LNCAP (cell line): Measurements from ENCODE around the gene CTDP1.

Source experiments
- CTCF ChIP-seq: fragments of 450-650 bp; IDR thresholded peaks from 2 replicates; pipeline ENCODE4 v1.5.1; 2017; ENCODE audit warnings: mild to moderate bottlenecking

CTDP1 gene

GRCh38 chr18:79735071-79735980 is 55.7 kb downstream of the CTDP1 start:
- TF ChIP-seq CTCF = no peak

DNA sequence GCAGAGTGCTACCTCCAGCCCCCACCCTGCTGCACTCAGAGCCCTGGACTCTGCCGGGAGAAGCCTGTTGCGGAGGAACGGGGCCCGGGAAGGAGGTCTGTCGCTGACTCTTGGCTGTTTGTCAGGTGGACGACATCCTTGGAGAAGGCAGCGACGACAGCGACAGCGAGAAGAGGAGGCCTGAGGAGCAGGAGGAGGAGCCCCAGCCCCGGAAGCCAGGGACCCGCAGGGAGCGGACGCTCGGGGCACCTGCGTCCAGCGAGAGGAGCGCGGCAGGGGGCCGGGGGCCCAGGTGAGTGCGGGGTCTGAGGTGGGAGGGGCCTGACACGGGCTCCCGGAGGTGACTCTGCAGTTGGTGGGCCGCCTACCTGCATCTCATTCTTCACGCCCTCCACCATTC is 56.6 kb downstream of the CTDP1 start:
- TF ChIP-seq CTCF = no peak

GRCh38 chr18:79736846-79737245 is 57.2 kb downstream of the CTDP1 start:
- no peak for TF ChIP-seq CTCF

- no peak for TF ChIP-seq CTCF
Measured at GRCh38 chr18:79737426-79737825, 57.8 kb downstream of the CTDP1 start.

GRCh38 chr18:79738041-79738461 is 58.4 kb downstream of the CTDP1 start:
- no peak for TF ChIP-seq CTCF

DNA sequence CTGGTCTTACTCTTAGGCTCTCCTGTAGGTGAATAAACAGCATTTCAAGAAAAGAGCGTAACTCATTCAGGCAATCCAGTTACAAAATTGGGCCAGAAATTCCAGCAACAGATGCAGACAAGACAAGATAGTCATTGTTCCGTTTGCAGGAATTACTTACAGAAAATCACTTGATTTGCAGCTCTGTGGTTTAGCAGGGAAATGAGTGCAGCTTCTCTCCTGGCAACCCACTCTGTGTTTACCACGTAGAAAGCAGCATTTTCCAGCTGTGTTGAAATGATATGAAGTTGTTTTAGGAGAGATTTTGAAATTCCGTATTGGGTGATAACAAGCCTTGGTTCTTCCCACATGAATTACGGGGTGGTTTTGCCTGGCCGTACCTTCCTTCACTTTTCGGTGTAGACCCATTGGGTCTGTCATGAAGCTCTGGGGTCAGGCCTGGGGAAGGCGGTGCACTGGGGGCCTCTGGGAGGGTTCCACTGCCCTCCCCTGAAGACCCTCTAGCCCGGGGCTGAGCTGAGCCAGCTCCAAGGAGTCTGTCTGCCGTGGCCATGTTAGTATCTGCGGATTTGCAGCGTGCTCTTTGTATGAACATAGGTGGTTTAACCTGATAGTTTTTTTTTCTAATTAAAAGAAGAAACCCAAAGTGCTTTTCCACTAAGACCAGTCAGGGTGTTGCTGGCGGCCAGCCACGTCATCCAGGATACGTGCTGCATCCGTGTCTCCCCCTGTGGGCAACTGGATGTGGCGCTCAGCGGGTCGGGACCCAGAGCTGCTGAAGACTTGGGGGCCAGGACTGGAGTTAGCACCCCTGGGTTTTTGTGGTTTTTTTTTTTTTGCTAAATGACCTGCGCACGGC is 59.2 kb downstream of the CTDP1 start:
- no peak for TF ChIP-seq CTCF

- TF ChIP-seq CTCF = no peak
Measured at GRCh38 chr18:79739440-79739778, 59.8 kb downstream of the CTDP1 start.
